ENCODE measurements around the gene FABP3.

The FABP3 gene

DNA sequence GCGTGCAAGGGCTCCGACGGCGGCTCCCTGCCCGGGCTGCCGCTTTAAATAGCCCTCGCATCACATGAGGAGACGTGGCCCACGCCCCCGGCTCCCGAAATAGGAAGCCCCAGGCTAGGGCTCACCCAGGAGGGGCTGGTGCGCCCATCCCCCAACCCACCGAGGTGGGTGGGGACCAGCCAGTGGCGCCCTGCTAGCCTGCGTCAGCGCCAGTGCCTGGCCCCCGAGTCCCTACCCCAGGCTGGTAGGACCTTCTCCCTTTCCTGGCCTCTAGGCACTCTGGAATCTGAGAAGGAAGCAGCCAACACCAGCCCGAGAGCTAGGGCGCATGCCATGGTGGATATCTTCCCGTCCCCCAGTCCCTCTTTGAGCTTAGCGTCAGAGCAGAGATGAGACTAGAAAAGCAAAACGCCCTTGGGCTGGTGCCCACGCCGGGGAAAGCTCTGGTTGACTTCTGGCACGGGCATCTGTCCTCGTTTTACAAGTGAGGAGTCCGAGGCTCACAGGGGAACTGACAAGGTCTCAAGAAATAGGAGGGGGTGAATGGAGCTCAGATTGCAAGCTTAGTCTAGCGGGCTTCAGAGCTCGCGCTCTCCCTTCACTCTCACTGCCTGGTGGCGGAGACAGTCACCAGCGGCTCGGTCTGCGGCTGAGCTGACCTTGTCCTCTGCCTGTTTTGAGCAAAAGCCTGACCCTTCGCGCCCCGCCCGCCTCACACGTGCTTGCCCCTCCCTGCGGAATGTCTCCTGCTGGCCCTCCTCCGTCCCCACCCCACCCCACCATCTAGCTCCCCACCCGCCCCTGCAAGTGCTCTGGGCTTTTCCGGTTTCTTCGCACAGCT, at the start of gene FABP3:
Gene FABP3, minus strand, starts transcription at position 21 of the 841 bp plus-strand sequence. CDS start 62 bp downstream, outside the sequence.
- DNase-seq (ENCODE audit: low read depth in 2 of 2): peak in 1 of 2 donors; percentile 4

DNA sequence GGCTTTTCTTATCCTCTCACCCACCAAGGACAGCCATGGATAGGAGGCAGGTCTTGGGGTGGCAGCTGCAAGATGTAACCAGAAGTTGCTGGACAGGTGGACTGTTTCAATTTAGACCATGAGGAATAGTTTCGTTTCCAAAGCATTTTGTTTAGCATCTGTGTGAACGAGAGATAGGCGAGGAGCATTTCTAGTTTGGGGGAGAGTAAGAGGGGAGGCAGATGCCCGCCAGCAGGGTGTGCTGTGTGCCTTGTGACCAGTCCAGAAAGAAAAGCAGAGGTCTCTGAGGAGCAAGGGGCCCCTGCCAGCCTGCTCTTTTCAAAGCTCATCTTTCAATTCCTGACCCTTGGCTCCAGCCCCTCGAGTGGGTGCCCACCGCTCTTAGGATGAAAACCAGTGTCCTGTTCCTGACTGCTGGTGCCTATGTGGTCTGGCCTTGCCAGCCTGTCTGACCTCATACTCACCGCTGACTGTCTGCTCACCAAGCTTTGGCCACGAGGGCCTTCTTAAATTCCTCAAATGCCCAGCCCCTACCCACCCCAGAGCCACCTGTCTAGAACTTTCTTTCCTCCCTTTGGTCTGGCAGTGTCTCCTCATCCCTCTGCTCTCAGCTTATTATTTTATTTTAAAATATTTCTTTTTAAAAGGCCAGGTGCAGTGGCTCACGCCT, 48.6 kb upstream of the FABP3 start:
- no peak for DNase-seq (ENCODE audit: low read depth in 2 of 2)

DNA sequence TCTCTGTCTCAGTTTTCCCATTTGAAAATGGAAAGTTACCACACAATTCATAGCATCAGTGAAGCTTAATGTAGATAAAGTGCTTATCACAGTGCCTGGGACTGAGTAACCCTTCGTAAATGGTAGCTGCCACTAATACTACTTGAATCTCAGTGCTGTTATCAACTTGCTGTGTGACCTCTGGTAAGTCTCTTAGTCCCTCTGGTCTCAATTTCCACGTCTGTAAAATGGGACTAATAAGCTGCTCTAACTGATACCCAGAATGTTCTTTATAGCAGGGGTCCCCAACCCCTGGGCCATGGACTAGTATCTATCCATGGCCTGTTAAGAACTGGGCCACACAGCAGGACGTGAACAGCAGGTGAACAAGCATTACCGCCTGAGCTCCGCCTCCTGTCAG, 47.8 kb upstream of the FABP3 start:
- DNase-seq (ENCODE audit: low read depth in 2 of 2): no peak

DNA sequence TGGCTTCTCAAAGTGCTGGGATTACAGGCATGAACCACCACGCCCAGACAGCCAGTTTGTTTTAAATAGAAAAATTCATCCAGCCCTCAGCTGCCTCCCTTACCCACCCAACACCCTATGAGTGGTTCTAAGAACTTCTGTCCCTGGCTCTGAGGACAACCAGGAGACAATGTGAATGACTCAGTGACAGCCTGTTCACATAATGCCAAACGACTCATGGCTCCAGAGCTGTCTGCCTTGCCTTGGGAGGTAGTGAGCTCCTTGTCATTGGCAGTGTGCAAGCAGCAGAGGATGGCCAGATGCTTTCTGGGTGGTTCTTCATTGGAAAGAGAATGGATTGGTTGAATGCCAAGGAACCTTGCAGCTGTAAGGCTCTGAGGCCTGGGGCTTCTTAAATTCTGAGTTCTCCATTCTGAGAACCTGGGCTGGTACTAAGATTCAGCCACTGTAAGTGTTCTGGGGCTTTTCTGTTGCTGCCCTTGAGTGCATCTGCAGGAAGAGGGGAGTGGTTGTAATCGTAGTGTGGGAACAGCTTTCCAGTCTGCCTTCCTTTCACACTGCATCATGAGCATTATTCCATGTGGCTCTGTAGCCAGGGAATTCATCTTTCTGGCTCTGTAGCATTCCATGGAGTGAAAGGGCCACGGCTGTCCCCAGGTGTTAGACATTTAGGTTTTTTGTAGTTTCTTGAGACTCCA, 45.9 kb upstream of the FABP3 start:
- DNase-seq (ENCODE audit: low read depth in 2 of 2): no peak

DNA sequence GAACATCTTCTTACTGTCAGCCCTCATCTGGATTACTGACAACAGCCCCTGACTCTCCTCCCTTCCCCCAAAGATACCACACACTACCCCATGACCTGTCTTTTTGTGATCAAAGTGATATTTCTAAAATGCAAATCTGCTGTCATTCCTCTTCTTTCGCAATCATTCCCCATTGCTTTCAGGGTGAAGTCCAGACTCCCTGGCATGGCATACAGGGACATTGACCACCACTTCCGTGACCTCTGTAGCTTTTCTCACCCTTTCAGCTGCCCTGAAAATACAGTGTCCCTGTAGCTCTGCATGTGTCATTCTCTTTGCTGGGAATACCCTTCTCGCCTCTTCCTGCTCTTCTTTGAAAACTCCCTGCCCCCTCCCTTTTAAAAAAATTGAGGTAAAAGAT, 44.3 kb upstream of the FABP3 start:
- no peak for DNase-seq (ENCODE audit: low read depth in 2 of 2)

DNA sequence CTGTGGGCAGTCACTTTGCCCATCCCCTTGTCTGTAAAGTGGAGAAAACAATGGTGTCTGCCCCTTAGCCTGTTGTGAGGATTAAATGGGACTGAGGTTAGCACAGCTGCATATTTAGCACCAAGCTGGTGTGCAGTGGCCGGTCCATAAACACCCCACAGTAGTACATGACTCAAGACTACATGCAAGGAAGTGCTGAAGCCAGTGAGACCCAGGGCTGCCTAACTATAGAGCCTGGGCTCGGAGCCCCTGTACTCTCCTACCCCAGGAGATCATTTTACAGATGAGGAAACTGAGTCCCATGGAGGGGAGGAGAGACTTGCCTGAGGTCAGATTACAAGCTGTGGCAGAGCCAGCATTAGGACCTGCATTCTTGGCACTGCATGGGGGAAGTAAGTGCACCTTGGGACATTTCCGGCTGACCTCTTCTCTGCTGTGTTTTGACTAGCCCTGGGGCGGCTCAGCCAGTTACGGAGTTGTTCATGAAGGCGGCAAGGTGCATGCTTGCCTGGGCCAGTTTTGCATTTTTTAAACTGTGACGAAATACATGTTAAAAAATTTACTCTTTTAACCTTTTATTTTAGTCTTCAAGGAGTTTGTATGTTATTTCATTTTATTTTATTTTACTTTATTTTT, 43.3 kb upstream of the FABP3 start:
- no peak for DNase-seq (ENCODE audit: low read depth in 2 of 2)

DNA sequence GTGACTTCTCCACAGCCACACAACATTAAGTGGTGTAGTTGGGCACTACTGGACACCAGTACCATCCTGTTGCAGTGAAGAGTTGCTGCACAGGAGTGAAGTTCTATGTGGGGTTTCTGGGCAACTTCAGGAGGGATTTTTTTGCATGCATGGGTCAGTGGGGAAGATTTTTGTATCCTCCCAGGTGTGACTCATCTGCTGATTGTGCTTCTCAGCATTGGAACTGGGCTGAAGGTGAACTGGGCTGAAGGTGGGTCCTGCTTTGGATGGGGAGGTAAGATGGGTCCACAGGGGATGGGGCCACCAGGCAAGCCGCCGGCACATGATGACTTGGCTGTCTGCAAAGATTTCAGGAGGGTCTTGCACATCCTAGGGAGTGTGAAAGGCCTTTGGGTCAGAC, 42.8 kb upstream of the FABP3 start:
- no peak for DNase-seq (ENCODE audit: low read depth in 2 of 2)

DNA sequence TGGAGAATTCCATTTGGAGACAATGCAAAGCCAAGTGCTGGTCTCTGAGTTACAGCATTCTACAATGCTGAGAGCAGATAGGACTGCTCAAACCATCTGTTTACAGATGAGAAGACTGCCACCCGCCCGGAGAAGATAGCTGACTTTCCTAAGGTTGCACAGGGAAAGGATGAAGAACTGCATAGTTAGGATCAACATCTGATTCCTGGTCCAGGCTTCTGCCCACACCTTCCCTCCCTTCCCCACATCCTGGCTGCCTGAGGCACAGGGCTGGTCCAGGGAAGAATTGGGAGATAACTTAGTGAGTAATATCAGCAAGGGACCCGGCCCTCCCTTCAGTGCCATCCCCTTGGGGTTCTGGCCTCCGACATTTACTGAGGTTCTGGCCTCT, 42.1 kb upstream of the FABP3 start:
- DNase-seq (ENCODE audit: low read depth in 2 of 2): no peak

DNA sequence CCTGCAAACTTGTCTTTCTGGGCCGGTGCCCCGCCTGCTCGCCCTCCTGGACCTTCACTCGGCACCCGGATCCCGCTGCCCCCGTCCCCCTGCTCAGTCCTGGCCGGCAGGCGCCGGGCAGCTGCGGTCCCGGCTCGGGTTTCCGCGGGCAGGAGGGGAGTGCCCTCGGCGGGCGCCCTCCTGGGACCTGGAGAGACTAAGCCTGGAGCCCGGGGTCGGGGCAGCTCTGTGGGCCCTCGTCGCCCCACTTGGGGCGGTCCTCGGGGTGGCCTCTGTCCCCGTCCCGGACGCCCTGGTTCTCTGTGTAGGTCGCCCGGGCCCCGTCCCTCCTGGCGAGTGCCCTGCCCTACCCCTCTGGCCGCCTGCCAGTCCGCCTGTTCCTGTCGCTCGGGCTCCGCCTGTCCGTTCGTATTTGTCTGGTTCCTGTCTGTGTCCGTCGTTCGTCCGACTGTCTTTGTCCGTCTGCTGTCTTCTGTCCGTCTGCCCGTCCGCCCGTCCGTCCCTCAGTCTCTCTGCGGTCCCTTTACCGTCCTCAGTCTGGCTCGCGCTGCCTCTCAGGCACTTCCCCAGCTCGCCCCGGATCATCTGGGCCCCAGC, 40.6 kb upstream of the FABP3 start:
- no peak for DNase-seq (ENCODE audit: low read depth in 2 of 2)

DNA sequence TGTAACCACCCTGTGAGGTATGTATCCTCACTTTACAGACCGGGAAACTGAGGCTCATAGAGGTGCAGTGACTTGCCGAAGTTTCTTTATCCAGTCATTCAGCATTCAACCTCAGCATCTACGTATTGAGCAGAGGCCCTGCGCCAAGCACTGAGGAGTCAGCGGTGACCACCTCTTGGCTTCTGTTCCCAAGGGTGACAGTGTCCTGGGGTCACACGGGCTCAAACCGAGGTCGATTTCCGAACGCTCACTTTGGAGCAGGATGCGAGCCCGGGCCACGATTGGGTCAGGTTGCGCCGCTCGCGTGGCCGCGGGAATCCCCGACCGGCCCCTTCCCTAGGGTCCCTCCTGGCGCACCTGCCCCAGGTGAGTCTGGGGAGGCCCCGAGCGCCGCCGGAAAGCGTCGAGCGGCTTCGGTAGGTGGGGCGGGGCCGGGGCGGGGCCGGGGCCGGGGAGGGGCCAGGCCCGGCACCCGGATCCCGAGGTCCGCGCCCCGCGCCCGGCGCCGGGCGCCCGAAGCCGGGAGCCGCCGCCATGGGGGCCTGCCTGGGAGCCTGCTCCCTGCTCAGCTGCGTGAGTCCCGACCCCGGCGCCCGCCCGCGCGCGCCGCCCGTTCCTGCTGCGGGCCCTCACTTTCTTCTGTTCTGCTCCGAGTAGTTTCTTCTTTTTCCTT, 40.0 kb upstream of the FABP3 start, which contains the start of gene SERINC2:
Gene SERINC2, plus strand, starts transcription at position 482 of the 673 bp plus-strand sequence. Its CDS starts 53 bp downstream, at position 535.
- DNase-seq (ENCODE audit: low read depth in 2 of 2): no peak

DNA sequence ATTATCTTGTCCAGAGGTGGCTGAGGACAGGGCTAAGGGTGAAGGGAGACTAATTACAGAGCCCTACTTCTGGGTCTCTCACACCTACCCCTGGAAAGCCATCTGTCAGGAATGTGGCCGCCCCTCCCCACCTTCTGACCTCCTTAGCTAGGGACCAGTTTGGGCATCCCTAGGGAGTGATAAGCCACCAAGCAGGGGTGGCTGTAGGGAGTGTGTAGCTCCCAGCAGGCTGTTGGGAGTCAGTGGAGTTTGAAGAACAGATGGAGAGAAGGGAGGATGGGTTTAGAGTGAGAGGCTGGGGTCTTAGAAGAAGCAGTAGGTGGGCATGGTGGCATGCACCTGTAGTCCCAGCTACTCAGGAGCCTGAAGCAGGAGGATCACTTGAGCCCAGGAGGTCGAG, 39.3 kb upstream of the FABP3 start:
- no peak for DNase-seq (ENCODE audit: low read depth in 2 of 2)

DNA sequence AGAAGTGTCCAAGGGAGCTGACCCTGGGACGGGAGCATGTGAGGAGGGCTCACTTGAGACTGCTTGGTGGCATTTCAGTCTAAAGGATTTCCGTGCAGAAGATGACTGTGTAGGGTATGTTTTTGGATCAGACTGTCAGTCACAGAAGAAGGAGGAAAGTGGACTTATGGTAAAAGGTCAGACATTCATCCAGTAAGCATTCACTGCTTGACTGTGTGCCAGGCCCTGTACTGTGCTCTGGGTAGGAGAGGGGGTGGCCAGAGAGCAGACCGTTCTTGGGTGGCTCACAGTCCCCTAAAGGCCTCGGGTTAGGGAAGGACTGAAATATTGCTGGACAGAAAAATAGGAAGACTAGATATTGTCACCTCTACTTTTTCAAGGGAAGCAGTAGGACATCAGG, 38.0 kb upstream of the FABP3 start:
- DNase-seq (ENCODE audit: low read depth in 2 of 2): no peak

DNA sequence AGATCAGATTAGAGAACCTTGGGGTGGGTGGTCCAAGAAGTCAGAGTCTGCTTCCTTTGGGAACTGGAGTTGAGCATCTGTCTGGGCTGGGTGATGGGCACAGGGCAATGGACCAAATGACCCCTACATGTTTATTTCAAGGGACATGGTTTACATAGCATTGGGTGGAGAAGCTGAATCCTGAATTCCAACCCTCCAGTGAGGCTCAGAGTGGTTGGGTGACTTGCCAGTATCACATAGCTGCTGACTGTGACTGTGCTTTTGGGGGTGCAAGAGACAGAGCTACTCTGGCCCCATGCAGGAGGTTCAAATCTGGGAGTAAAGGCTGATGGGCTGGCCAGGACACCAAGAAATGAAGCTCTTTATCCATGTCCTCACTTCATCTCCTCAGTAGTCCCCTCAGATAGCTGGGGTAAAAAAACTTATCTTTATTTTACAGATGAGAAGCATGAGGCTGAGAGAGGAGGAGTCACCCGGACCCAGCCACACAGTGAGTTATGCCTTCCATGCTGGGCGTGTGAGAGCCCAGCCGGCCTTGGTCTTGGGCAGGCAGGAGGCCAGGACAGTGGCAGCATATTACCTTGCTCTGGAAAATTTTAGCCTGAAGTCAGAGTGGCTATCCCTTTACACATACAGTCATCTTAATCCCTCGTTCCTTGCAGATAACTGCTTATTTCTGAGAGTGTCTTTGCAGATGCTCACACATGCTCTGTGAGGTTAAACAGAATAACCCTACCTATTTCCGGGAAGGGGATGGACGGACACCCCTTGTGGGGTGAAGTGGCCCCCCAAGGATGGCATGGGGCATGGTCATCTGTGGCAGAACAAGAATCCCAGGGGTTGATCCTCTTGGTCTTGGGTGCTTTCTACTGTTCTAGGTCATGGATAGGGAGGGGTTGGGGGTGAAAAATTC, 37.3 kb upstream of the FABP3 start:
- no peak for DNase-seq (ENCODE audit: low read depth in 2 of 2)

DNA sequence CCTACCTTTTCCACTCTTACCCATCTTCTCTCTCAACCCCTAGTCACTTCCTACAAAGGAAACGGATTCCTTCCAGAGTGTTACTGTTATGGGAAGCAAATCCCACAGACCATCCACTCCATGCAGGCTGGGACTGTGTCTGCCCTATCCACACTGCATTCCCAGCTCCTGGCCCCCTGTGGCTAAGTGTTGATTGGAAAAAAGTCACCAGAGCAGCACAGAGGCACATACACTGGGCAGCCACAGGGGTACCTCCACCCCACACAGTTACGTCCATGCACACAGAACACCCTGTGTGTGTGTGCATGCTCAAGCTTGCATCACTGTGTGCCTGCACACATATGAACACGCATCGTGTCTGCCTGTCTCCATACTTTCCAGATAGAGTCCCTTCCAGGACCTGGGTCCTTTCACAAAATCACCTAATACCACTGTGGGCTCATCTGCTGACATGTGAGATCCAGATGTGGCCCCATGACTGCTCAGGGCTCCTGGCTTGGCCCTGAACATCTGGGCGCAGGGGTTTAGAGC, 36.0 kb upstream of the FABP3 start:
- no peak for DNase-seq (ENCODE audit: low read depth in 2 of 2)

DNA sequence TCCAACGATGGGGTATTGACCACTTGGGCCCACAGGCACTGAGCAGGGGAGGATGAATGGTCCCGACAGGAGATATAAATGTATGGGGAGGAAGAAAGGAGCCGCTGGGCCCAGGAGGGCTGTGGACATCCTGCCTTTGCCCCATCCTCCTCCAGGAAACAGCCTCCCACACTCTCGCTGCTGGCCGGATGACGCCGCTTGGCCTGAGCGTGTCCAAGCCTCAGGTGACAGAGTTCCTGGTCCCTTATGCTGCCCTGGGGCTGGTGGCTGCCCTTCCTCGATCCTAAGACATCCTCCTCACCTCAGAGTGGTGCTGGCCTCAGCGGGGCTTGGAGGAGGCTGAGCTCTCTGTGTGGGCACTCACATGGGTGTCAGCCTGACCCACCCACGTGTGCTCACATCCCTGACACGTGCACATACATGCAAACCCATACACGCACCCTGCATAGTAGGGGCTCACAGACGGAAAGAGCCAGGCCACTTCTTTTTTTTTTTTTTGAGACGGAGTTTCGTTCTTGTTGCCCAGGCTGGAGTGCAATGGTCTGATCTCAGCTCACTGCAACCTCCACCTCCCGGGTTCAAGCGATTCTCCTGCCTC, 34.3 kb upstream of the FABP3 start:
- DNase-seq (ENCODE audit: low read depth in 2 of 2): no peak

DNA sequence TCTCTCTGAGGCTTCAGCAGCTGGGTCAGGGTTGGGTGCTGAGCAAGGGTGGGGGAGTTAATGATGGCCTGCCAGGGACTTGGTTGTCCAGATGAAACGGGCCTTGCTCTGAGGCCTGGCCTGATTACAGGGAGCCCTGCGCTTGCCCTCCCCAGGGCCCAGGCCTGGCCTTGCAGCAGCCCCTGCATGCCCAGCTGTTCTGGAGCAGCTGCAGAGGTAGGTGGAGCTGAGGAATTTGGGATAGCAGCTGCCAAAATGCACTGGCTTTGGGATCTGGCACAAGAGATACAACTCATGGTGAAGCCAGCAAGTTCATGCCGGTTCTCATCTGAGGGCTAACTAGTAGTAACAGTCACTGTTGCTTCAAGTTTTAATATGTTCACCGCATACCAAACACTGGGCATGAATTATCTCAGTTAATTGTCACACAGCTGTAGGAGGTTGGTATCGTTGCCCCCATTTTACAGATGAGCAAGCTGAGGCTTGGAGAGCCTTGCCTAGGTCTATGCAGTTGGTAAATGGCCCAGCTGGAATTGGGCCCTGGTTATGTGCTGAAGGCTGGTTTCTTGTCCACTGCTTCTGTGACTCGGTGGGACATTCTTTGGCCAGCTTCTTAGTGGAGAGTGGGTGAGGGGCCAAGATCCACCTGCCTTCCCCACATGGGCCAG, 32.8 kb upstream of the FABP3 start:
- no peak for DNase-seq (ENCODE audit: low read depth in 2 of 2)

DNA sequence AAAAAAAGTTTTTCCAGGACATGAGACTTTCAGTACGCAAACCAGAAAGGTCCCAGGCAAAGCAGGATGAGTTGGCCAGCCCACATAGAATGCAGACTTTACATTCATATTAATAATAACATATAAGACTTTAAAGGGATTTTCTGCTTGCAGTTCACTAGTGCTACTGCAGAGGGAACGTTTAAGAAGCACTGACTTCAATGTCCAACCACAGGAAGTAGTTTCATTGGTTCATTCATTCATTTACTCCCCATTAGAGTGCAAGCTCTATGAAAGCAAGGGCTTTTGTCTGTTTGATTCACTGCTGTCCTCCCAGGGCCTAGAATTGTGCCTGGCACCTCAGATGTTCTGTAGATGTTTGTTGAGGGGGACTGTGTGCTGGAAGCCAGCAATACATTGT, 28.4 kb upstream of the FABP3 start:
- no peak for DNase-seq (ENCODE audit: low read depth in 2 of 2)

DNA sequence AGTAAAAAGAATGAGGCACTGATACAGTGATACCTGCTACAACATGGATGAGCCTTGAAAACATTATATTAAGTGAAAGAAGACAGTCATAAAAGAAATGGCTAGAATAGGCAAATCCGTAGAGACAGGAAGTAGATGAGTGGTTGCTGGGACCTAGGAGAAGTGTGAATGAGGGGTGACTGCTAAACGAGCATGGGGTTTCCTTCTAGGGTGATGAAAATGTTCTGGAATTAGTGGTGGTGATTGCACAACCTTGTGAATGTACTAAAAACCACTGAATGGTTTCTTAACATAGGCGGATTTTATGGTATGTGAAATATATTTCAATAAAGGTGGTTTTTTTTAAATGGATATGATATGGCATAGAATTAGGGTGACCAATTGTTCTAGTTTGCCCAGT, 27.5 kb upstream of the FABP3 start:
- no peak for DNase-seq (ENCODE audit: low read depth in 2 of 2)

DNA sequence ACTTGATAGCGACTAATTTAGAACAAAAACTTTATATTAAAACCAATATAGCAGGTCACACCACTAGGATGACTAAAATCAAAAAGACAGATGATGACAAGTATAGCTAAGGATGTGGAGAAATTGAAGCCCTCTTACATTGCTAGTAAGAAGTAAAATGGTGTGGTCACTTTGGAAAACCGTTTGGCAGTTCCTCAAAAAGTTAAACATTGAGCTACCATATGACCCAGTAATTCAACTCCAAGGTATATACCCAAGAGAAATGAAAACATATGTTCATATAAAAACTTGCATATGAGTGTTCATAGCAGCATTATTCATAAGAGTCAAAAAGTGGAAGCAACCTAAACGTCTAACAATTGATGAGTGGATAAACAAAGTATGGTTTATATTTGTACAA, 27.1 kb upstream of the FABP3 start:
- no peak for DNase-seq (ENCODE audit: low read depth in 2 of 2)

Data from activated CD4-positive, alpha-beta T cell treated with anti-CD3 and anti-CD28 coated beads for 24 hours (primary cell).